GM12872 (cell line): ENCODE data around the gene DPM1.
A peak's percentile ranks its signal among the peaks of the same experiment; 100 is the strongest.

Source experiments
- TF ChIP-seq, protein P1 (sequence below): IDR thresholded peaks from 3 replicates; pipeline ENCODE4 v1.5.1; 2011; ENCODE audit warnings: low read depth, mild to moderate bottlenecking, low read length, moderate library complexity; ENCODE audit not compliant: insufficient read depth

Gene DPM1

DNA sequence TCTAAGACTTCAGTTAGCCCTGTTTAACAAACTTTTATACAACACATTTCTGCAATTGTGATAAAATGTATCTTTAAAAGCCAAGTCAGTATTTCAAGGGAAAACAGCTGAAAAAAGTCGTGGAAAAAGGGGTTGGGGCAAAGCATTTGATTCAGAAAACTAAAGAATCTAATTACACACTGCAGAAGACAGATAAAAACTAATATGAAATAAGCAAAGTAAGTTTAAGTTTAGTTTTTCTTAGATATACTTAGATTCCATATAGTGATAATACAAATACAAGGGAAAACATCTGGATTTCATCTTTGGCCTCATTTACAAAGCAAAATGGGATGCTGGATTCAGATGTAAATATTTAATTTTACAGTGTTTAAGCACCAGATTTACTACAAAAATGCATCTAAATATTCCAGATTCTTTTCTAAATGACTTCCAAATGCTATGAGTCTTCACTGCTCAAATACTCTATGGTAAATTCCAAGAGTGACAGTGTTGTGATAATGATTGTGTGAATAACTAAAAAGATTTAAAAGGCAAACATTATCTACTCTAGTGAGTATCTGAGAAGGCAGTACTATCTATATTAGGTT lies 25.5 kb downstream of the DPM1 start:
- TF ChIP-seq, protein P1, sequence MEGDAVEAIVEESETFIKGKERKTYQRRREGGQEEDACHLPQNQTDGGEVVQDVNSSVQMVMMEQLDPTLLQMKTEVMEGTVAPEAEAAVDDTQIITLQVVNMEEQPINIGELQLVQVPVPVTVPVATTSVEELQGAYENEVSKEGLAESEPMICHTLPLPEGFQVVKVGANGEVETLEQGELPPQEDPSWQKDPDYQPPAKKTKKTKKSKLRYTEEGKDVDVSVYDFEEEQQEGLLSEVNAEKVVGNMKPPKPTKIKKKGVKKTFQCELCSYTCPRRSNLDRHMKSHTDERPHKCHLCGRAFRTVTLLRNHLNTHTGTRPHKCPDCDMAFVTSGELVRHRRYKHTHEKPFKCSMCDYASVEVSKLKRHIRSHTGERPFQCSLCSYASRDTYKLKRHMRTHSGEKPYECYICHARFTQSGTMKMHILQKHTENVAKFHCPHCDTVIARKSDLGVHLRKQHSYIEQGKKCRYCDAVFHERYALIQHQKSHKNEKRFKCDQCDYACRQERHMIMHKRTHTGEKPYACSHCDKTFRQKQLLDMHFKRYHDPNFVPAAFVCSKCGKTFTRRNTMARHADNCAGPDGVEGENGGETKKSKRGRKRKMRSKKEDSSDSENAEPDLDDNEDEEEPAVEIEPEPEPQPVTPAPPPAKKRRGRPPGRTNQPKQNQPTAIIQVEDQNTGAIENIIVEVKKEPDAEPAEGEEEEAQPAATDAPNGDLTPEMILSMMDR, result no peak

DNA sequence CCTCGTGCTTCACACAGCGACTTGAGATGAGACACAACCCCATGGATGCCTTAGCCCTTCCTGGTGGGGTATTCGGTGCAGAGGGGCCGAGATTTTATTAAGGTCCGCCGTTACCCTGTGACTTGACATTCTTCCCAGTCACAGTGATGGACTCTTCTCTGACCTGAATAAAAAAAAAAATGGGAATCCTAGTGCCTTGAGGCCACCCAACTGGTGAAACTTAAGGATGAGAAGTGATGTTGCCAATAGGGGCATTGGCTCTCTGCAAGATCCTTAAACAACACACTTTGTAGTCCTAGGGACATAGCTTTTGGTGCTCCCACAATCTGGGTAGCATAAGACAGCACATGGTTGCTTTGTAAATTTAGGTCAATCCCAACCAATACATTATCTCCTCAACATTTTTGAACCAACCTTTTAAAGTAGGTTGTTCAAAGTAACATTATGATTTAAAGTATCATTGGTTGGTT lies 26.3 kb downstream of the DPM1 start:
- TF ChIP-seq, protein P1, result no peak

DNA sequence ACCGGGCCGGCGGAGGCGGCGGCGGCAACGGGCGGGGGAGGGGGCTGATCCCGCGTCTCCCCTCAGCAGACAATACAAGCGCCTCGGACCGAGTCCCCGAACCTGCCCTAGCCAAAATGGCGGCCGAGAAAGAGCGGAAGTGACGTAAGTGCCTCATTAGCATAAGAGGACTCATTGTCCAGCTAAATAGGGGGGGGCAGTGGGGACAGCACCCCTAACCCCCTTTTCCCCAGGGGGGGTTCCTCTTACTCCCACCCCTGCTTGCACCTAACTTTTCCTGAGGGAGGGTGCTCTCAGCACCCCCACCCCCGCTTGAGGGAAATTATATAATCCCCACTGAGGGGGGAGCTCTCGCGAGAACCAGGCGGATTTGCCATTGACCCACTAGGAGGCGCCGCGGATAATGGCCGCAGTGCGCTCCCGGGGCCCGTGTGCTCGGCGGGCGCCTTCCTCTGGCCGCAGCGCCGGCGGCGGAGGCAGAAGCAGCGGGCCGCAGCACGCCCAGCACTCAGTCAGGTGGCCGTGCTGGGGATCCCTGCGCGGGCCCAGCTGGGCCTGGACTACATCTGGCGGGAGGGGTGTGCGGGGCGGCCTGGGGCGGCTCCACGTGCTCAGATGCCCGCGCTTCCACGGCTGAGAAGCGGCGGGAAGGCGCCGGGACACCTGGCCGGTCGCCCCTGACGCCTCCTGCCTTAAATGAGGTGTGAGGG lies 26.9 kb downstream of the DPM1 start, which contains the start of gene ADNP:
Gene ADNP, minus strand, starts transcription at position 132 of the 710 bp plus-strand sequence. CDS start 27,441 bp downstream, outside the sequence.
- TF ChIP-seq, protein P1, result peak; percentile 66

DNA sequence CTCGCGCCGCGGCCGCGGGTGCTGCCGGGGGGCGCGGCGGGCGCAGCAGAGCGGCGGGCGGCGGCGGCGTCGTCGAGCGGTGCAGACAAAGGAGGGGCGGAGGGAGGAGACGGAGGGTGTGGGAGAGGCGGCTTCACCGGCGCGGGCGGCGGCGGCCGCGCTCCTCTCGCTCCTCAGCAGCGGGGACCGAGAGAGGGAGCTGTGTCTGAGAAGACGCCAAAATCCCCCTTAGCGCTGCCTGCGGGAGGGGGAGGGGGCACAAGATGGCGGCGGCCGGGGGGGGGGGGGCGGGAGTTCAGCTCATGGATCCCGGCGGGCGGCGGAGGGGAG lies 27.4 kb downstream of the DPM1 start:
- TF ChIP-seq, protein P1, result no peak

DNA sequence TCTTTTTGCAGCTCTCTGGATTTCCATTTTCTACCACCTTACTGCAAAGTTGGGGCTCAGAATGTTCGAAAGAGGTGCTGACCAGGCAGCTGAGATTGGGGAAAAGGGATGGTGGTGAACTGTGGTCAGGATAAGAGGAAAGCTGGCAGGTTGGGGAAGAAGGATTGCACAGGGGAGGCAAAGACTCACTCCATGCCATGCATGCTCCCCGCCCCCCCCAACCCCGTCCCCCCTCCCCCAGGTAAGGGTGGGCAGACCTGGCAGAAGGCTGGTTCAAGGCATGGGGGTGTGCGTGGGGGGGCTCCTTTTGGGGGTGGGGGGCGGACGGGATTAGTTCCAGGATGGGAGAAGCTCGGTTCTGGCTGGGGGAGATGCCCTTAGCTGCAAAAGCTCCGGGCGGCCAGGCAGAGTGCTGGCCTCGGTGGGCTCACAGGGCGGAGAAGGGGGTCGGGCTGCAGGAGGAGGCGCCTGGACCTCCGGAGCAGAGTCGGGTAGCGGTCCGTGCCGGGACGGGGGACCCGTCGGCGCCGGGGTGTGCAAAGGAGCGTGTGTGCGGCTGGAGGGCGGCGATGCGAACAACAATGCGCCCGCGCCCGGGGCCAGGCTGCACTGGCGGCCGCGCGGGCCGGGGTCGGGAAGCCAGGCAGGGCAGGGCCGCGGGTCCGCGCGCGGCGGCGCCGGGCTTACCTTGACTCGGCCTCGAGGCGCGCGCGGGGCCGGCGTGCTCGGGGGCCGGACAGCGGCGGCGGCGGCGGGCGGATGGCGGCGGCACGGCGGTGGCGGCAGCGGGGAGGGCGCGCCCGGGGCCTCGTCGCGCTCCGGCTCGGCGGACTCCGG lies 28.0 kb downstream of the DPM1 start:
- TF ChIP-seq, protein P1, result no peak

DNA sequence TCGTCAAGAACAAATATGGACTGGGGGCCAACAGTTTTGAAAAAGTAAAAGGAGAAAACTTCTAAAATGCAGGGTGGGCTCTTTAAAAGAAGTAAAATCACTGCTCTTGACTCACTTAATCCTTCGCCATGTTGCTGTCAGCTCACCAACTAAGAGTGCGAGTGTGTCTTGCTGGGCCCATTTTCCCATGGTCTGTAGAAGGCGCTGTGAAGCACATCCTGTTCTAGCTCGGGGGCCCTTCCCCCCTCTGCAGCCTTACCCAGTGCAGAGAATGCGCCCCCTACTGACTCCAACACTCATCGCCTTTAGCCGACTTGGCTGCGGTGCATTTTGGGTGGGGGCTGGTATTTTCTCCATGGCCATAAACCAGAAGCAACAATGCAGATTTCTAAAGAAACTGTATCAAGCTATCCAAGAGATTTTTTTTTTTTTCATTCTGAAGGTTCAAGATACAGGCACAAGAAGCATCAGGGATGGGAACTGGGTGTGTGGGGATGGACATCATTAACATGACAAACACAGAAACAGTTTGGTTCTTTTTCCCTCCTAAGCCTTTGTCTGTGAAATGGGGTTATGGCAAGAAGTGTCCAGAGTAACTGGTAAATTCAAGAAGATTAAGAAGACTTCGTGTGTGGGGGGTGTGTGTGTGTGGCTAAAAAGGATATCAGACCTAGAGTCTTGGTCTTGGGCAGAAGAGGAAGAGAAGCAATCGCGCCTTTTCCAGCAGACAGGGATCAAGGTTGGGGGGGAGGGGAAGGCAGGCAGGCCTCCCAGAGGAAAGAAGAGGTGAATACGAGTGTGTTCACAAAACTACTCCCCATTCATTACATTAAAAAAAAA lies 28.8 kb downstream of the DPM1 start:
- TF ChIP-seq, protein P1, result peak; percentile 98
